Measurements from ENCODE around the gene TEKT3.

DNA sequence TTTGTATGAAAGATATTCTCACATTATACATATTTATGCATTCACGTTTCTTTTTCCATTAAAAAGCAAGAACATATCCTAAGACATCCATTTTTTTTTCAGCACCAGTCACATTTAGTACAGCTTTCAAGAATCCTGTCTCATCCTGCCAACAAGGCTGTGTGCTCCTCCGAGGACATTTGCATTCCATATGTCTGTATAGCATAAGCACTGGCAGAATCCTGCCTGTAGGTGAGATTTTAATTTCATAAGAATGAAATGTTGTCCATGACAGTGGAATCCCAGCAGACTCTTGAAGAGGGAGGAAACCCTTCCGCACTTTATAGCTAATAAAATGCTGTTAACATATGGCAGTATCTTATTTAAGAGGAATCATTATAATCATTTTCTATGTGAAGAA lies 73.4 kb downstream of the TEKT3 start:
- TF ChIP-seq, protein P1, sequence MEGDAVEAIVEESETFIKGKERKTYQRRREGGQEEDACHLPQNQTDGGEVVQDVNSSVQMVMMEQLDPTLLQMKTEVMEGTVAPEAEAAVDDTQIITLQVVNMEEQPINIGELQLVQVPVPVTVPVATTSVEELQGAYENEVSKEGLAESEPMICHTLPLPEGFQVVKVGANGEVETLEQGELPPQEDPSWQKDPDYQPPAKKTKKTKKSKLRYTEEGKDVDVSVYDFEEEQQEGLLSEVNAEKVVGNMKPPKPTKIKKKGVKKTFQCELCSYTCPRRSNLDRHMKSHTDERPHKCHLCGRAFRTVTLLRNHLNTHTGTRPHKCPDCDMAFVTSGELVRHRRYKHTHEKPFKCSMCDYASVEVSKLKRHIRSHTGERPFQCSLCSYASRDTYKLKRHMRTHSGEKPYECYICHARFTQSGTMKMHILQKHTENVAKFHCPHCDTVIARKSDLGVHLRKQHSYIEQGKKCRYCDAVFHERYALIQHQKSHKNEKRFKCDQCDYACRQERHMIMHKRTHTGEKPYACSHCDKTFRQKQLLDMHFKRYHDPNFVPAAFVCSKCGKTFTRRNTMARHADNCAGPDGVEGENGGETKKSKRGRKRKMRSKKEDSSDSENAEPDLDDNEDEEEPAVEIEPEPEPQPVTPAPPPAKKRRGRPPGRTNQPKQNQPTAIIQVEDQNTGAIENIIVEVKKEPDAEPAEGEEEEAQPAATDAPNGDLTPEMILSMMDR (IDR thresholded peaks at IDR 0.05; ENCODE audit: low read depth, low read length): no peak
- TF ChIP-seq POLR2A (IDR thresholded peaks at IDR 0.05; ENCODE audit: extremely low read depth, insufficient read length): no peak
- TF ChIP-seq, protein P2, sequence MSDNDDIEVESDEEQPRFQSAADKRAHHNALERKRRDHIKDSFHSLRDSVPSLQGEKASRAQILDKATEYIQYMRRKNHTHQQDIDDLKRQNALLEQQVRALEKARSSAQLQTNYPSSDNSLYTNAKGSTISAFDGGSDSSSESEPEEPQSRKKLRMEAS (IDR thresholded peaks at IDR 0.05; ENCODE audit: low read depth, low read length): no peak

Measured in NB4 (cell line).